Endothelial cell of umbilical vein (primary cell): ENCODE data around the gene CDH22. TPM values are rescaled to one million over a fixed set of nuclear protein-coding genes. Genes with fewer than 3 reads are reported as not detected.

Source experiments
- BruUV-seq: library from RNA; stranded (reverse); fragments of 400-500 nt; replicated peaks from 2 replicates; lab custom pipeline; 2021; lab: Mats Ljungman, UMichigan
- CTCF ChIA-PET: fragments of 300-600, 350-600 bp; sonication (Branson Sonifier 250); formaldehyde crosslinking; loops from one replicate; lab custom pipeline; 2021; ENCODE audit warnings: antibody characterized with exemption, inconsistent platforms; lab: Charles Lee
- POLR2A ChIA-PET: fragments of 300-600, 350-600 bp; sonication (Branson Sonifier 250); formaldehyde crosslinking; loops from one replicate; lab custom pipeline; 2021; ENCODE audit warnings: antibody characterized with exemption, inconsistent platforms; lab: Charles Lee
- DNase-seq: peaks from one replicate; pipeline ENCODE4 v3.0.0-alpha.2; 2011; ENCODE audit warnings: low read depth, low spot score
- FAIRE-seq: peaks from 2 replicates; lab custom pipeline; 2011; peaks lifted over from hg19 to GRCh38; lab: Jason Lieb, UNC
- H2AFZ ChIP-seq: 2 replicates; pipeline ENCODE4 v1.6.0; 2012; ENCODE audit warnings: low read depth, low read length, control low read depth, inconsistent platforms
- H3K27ac ChIP-seq: 2 replicates; pipeline ENCODE4 v1.5.1; 2011; ENCODE audit warnings: low read depth, mild to moderate bottlenecking, control low read depth, low read length, moderate library complexity; ENCODE audit not compliant: insufficient read depth
- H3K27me3 ChIP-seq, 2 experiments: 2 replicates each; pipeline versions ENCODE4 v1.6.0 to v1.6.1; 2011; ENCODE audit warnings: low read length in 2 of 2, mixed read lengths in 1 of 2; ENCODE audit not compliant: control insufficient read depth in 2 of 2, insufficient read depth in 2 of 2
- H3K36me3 ChIP-seq, 2 experiments: 2 replicates in 1 of 2; 3 replicates in 1 of 2; pipeline ENCODE4 v1.5.1; 2011; ENCODE audit warnings: low read length in 2 of 2, mild to moderate bottlenecking in 1 of 2, moderate library complexity in 1 of 2; ENCODE audit not compliant: control insufficient read depth in 2 of 2, insufficient read depth in 2 of 2; ENCODE audit errors: extremely low read depth in 1 of 2
- H3K4me1 ChIP-seq: 3 replicates; pipeline ENCODE4 v1.5.1; 2011; ENCODE audit warnings: mild to moderate bottlenecking, low read length; ENCODE audit not compliant: control insufficient read depth, insufficient read depth; ENCODE audit errors: extremely low read depth
- H3K4me2 ChIP-seq: 2 replicates; pipeline ENCODE4 v1.6.1; 2011; ENCODE audit warnings: low read length, control low read depth, mixed read lengths; ENCODE audit not compliant: insufficient read depth
- H3K4me3 ChIP-seq, 3 experiments: fragments of 200-600 bp in 1 of 3; sonication (generic), shearing (Covaris generic) in 1 of 3; replicated peaks in 1 of 3; 2 replicates each; pipeline ENCODE4 v1.5.1; 2011 to 2016; ENCODE audit warnings: control low read depth in 3 of 3, low read length in 3 of 3, mild to moderate bottlenecking in 2 of 3, inconsistent platforms in 1 of 3, low read depth in 1 of 3, moderate library complexity in 1 of 3; ENCODE audit not compliant: insufficient read depth in 1 of 3
- H3K79me2 ChIP-seq: 2 replicates; pipeline ENCODE4 v1.6.0; 2012; ENCODE audit warnings: low read length, inconsistent platforms; ENCODE audit not compliant: control insufficient read depth, insufficient read depth
- H3K9ac ChIP-seq: replicated peaks from 2 replicates; pipeline ENCODE3; 2011; ENCODE audit warnings: low read length, control low read depth; ENCODE audit not compliant: insufficient read depth; ENCODE audit errors: extremely low read depth
- H3K9me1 ChIP-seq: replicated peaks from 3 replicates; pipeline ENCODE4 v1.6.0; 2011; ENCODE audit warnings: mild to moderate bottlenecking, low read length; ENCODE audit not compliant: control insufficient read depth, insufficient read depth; ENCODE audit errors: extremely low read depth
- H3K9me3 ChIP-seq: replicated peaks from 2 replicates; pipeline ENCODE4 v1.5.1; 2012; ENCODE audit warnings: low read length, inconsistent platforms; ENCODE audit not compliant: control insufficient read depth, insufficient read depth
- H4K20me1 ChIP-seq: replicated peaks from 2 replicates; pipeline ENCODE3; 2011; ENCODE audit warnings: mild to moderate bottlenecking, low read length; ENCODE audit not compliant: control insufficient read depth, insufficient read depth; ENCODE audit errors: extremely low read depth
- EZH2 ChIP-seq: IDR thresholded peaks from 2 replicates; pipeline ENCODE4 v1.6.1; 2012; ENCODE audit warnings: borderline replicate concordance, low read depth, mild to moderate bottlenecking, moderate library complexity, low read length, inconsistent platforms; ENCODE audit not compliant: severe bottlenecking
- FOS ChIP-seq: IDR thresholded peaks from 2 replicates; pipeline ENCODE4 v1.6.1; 2011; ENCODE audit warnings: mild to moderate bottlenecking, low read length, moderate library complexity, borderline replicate concordance; ENCODE audit not compliant: insufficient read depth
- GATA2 ChIP-seq: IDR thresholded peaks from 2 replicates; pipeline ENCODE4 v1.7.0; 2011; ENCODE audit warnings: low read depth, mild to moderate bottlenecking, moderate library complexity, mixed read lengths, low read length; ENCODE audit not compliant: insufficient read length, insufficient read depth
- MYC ChIP-seq: IDR thresholded peaks from one replicate; pipeline ENCODE4 v1.6.1; 2011; ENCODE audit warnings: mild to moderate bottlenecking, low read depth, low read length
- POLR2A ChIP-seq: IDR thresholded peaks from 2 replicates; pipeline ENCODE4 v1.6.1; 2012; ENCODE audit warnings: low read depth, mild to moderate bottlenecking, control low read depth, low read length
- POLR2AphosphoS5 ChIP-seq: IDR thresholded peaks from 2 replicates; pipeline ENCODE4 v1.6.1; 2012; ENCODE audit warnings: low read depth, mild to moderate bottlenecking, control low read depth, low read length, moderate library complexity; ENCODE audit not compliant: insufficient read depth
- dilution Hi-C: fragments of 300-500 bp; cut with MboI; formaldehyde crosslinking; loops from one replicate; pipeline ENCODE4 v1.15.0; 2019; ENCODE audit warnings: low sequenced_read_pairs; ENCODE audit not compliant: extremely low pct_ligation_motif_present
- intact Hi-C: fragments of 100-400 bp; cut with micrococcal nuclease; formaldehyde crosslinking; loops from one replicate; pipeline ENCODE4 v1.10.0; 2022
- polyA plus RNA-seq, 4 experiments: library from polyadenylated mRNA; depleted of rRNA in 3 of 4; stranded (reverse) in 3 of 4; unstranded in 1 of 4; fragments of >200 nt; gene quantifications; 2 replicates each; pipeline versions ENCODE4 v1.2.1 to v1.2.3, GENCODE V29; 2011 to 2012; ENCODE audit warnings: missing spikeins in 1 of 4
- total RNA-seq: library from RNA; stranded (reverse); gene quantifications from 2 replicates; pipeline ENCODE4 v1.2.3, GENCODE V29; 2021
- TF ChIP-seq, protein P1 (sequence below), 2 donors: IDR thresholded peaks; 1 replicate in 1 of 2; 2 replicates in 1 of 2; pipeline ENCODE4 v1.5.1; 2011; ENCODE audit warnings: low read length in 2 of 2, mild to moderate bottlenecking in 2 of 2, moderate library complexity in 2 of 2, control low read depth in 1 of 2, inconsistent platforms in 1 of 2, low read depth in 1 of 2; ENCODE audit not compliant: insufficient read depth in 1 of 2; ENCODE audit errors: extremely low read depth in 1 of 2
- TF ChIP-seq, protein P2 (sequence below): IDR thresholded peaks from 2 replicates; pipeline ENCODE4 v1.6.1; 2011; ENCODE audit not compliant: insufficient read depth, insufficient read length

The CDH22 gene
- total and polyA plus RNA-seq, 2 donors (not counting 3 experiments of a cell fraction or from before 2014, with no cell fraction given), result not detected

DNA sequence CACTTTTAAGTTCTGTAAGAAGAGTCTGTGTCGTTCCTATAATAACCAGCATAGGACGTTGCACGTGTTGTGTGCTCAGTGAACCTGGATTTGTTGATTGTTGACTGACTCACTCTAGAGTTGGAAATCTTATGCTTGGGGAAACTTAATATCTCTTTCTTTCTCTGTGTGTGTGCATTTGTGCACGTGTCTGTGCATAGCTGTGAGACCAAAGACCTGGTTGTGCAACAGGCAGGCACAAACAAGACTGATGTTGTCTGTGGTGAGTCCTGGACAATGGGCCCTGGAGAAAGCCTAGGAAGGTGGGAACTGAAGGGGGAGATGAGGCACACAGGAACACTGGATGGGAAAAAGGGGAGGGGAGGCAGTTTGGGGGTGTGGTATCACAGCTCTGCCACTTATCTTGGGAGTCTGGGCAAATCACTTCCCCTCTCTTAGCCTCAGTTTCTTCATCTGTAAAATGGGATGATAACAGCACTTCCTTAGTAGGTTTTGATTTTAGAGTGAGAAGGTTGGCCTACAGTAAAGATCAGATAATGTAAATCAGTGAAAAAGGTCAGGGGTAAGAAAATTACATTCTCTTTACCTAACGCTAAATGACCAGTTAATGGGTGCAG lies 181.8 kb downstream of the CDH22 start:
- ChIA-PET POLR2A (no interaction called here), CTCF (no interaction called here)
- Histone ChIP-seq H3K79me2 (no peaks in the 10 kb centered on the region), H3K36me3 (peaks cover 0 to 15% of the 10 kb centered on the region in 2 experiments), H4K20me1 (no peaks in the 10 kb centered on the region), H3K27ac (no peak overlapping the region), H3K9me1 (no peaks in the 10 kb centered on the region), H3K9ac (no peak overlapping the region), H3K4me1 (peaks cover 13% of the 10 kb centered on the region), H3K4me2 (no peak overlapping the region), H3K27me3 (peaks cover 6 to 9% of the 10 kb centered on the region in 2 experiments), H3K4me3 (no peak overlapping the region), H2AFZ (no peak overlapping the region), H3K9me3 (no peaks in the 10 kb centered on the region)
- FAIRE-seq (no peak), DNase-seq (no peak)
- TF ChIP-seq GATA2 (no peak), POLR2AphosphoS5 (no peak), POLR2A (no peak), FOS (no peak), MYC (no peak), EZH2 (no peak)
- TF ChIP-seq, protein P1, sequence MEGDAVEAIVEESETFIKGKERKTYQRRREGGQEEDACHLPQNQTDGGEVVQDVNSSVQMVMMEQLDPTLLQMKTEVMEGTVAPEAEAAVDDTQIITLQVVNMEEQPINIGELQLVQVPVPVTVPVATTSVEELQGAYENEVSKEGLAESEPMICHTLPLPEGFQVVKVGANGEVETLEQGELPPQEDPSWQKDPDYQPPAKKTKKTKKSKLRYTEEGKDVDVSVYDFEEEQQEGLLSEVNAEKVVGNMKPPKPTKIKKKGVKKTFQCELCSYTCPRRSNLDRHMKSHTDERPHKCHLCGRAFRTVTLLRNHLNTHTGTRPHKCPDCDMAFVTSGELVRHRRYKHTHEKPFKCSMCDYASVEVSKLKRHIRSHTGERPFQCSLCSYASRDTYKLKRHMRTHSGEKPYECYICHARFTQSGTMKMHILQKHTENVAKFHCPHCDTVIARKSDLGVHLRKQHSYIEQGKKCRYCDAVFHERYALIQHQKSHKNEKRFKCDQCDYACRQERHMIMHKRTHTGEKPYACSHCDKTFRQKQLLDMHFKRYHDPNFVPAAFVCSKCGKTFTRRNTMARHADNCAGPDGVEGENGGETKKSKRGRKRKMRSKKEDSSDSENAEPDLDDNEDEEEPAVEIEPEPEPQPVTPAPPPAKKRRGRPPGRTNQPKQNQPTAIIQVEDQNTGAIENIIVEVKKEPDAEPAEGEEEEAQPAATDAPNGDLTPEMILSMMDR (IDR thresholded peaks at IDR 0.05; ENCODE audit: extremely low read depth in 1 of 2, insufficient read depth in 1 of 2, low read depth in 1 of 2, low read length in 2 of 2), result no peak
- TF ChIP-seq, protein P2, sequence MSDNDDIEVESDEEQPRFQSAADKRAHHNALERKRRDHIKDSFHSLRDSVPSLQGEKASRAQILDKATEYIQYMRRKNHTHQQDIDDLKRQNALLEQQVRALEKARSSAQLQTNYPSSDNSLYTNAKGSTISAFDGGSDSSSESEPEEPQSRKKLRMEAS, result no peak
- dilution Hi-C loops (no loop called here), intact Hi-C loops (no loop called here)
- no TSS peak for BruUV-seq

Other genes with a start within 250 kb of the CDH22 start
- 34.2 and 39.5 TPM in 2 replicates for gene NCOA5, start 218.5 kb downstream of the CDH22 start, total RNA-seq
- gene NCOA5, start 218.5 kb downstream of the CDH22 start, polyA plus RNA-seq, result 30.3 and 32.0 TPM in 2 replicates
- 33.1 and 36.6 TPM in 2 replicates for gene CD40, start 190.2 kb downstream of the CDH22 start, total RNA-seq
- gene CD40, start 190.2 kb downstream of the CDH22 start, polyA plus RNA-seq, result 38.3 and 43.9 TPM in 2 replicates
- 42.1 and 43.5 TPM in 2 replicates for gene ELMO2, start 98.1 kb upstream of the CDH22 start, total RNA-seq
- gene ELMO2, start 98.1 kb upstream of the CDH22 start, polyA plus RNA-seq, result 35.1 and 38.0 TPM in 2 replicates
- 0.30 and 1.6 TPM in 2 replicates for gene ZNF334, start 205.1 kb upstream of the CDH22 start, total RNA-seq
- gene ZNF334, start 205.1 kb upstream of the CDH22 start, polyA plus RNA-seq, result 0.03 and 0.08 TPM in 2 replicates
- gene OCSTAMP, start 242.2 kb upstream of the CDH22 start, total RNA-seq, result not detected in 2 replicates
- gene OCSTAMP, start 242.2 kb upstream of the CDH22 start, polyA plus RNA-seq, result not detected in 2 replicates